IMR-90 (cell line): ENCODE measurements around the gene SEBOX. TPM values are rescaled to one million over a fixed set of nuclear protein-coding genes. Genes with fewer than 3 reads are reported as not detected.

Source experiments
- ATAC-seq: fragments of 200-7000 bp; cut with Tn5 transposase; 2 replicates; pipeline ENCODE4 v1.9.1; 2020; ENCODE audit warnings: low read depth, mild to moderate bottlenecking, moderate library complexity
- BruUV-seq: library from RNA; stranded (reverse); fragments of 400-500 nt; replicated peaks from 2 replicates; lab custom pipeline; 2021; lab: Mats Ljungman, UMichigan
- CTCF ChIA-PET: fragments of 300-600 bp; formaldehyde crosslinking; extraction: SDS; loops from one replicate; lab custom pipeline; 2021; ENCODE audit warnings: antibody characterized with exemption; lab: Yijun Ruan, JAX
- POLR2A ChIA-PET: fragments of 300-600 bp; sonication (Branson Sonifier 250); formaldehyde crosslinking; loops from one replicate; lab custom pipeline; 2022; ENCODE audit warnings: antibody characterized with exemption; ENCODE audit not compliant: unreplicated experiment; lab: Charles Lee
- DNase-seq: peaks from one replicate; pipeline ENCODE4 v3.0.0; 2013
- H2AFZ ChIP-seq: replicated peaks from 2 replicates; pipeline ENCODE3; 2013; ENCODE audit warnings: low read length, mild to moderate bottlenecking; ENCODE audit not compliant: poor library complexity
- H2AK5ac ChIP-seq: 2 replicates; pipeline ENCODE4 v1.6.1; 2013; ENCODE audit warnings: low read depth, low read length, inconsistent platforms
- H2AK9ac ChIP-seq: replicated peaks from 2 replicates; pipeline ENCODE3; 2013; ENCODE audit warnings: mild to moderate bottlenecking, low read depth, low read length, moderate library complexity; ENCODE audit not compliant: poor library complexity
- H2BK120ac ChIP-seq: 2 replicates; pipeline ENCODE4 v1.6.1; 2013; ENCODE audit warnings: low read depth, low read length, inconsistent platforms
- H2BK15ac ChIP-seq: 3 replicates; pipeline ENCODE4 v1.6.1; 2013; ENCODE audit warnings: low read depth, low read length, inconsistent platforms
- H2BK20ac ChIP-seq: 2 replicates; pipeline ENCODE4 v1.6.1; 2013; ENCODE audit warnings: low read depth, mild to moderate bottlenecking, inconsistent platforms, low read length, moderate library complexity
- H2BK5ac ChIP-seq: 2 replicates; pipeline ENCODE4 v1.6.1; 2013; ENCODE audit warnings: mild to moderate bottlenecking, low read depth, low read length, inconsistent platforms; ENCODE audit not compliant: poor library complexity, severe bottlenecking
- H3K14ac ChIP-seq: replicated peaks from 2 replicates; pipeline ENCODE4 v1.6.1; 2013; ENCODE audit warnings: low read depth, low read length, inconsistent platforms
- H3K18ac ChIP-seq: 2 replicates; pipeline ENCODE4 v1.6.1; 2013; ENCODE audit warnings: low read depth, low read length, control low read depth
- H3K23ac ChIP-seq: 2 replicates; pipeline ENCODE4 v1.6.1; 2013; ENCODE audit warnings: low read depth, low read length, inconsistent platforms
- H3K27ac ChIP-seq: 2 replicates; pipeline ENCODE4 v1.5.1; 2013; ENCODE audit warnings: mild to moderate bottlenecking, control low read depth, low read length; ENCODE audit not compliant: insufficient read depth
- H3K27me3 ChIP-seq: 2 replicates; pipeline ENCODE4 v1.6.1; 2013; ENCODE audit warnings: low read length; ENCODE audit not compliant: control insufficient read depth, insufficient read depth
- H3K36me3 ChIP-seq: 2 replicates; pipeline ENCODE4 v1.6.1; 2013; ENCODE audit warnings: low read length, mixed read lengths; ENCODE audit not compliant: control insufficient read depth, insufficient read depth
- H3K4ac ChIP-seq: 2 replicates; pipeline ENCODE4 v1.6.1; 2013; ENCODE audit warnings: low read depth, low read length, inconsistent platforms
- H3K4me1 ChIP-seq: 2 replicates; pipeline ENCODE4 v1.6.1; 2013; ENCODE audit warnings: low read length, mixed read lengths; ENCODE audit not compliant: control insufficient read depth, insufficient read depth
- H3K4me2 ChIP-seq: 2 replicates; pipeline ENCODE4 v1.6.1; 2013; ENCODE audit warnings: low read depth, mild to moderate bottlenecking, control low read depth, low read length, moderate library complexity
- H3K4me3 ChIP-seq: 2 replicates; pipeline ENCODE4 v1.5.1; 2013; ENCODE audit warnings: low read depth, mild to moderate bottlenecking, control low read depth, low read length, moderate library complexity; ENCODE audit not compliant: insufficient read depth
- H3K56ac ChIP-seq: 2 replicates; pipeline ENCODE4 v1.6.1; 2013; ENCODE audit warnings: low read length, inconsistent platforms; ENCODE audit not compliant: insufficient read depth; ENCODE audit errors: extremely low read depth
- H3K79me1 ChIP-seq, 2 experiments: 2 replicates each; pipeline ENCODE4 v1.6.1; 2013; ENCODE audit warnings: low read length in 2 of 2, inconsistent platforms in 1 of 2, low read depth in 1 of 2
- H3K9ac ChIP-seq: 2 replicates; pipeline ENCODE4 v1.6.1; 2013; ENCODE audit warnings: low read depth, low read length, control low read depth
- H3K9me1 ChIP-seq: 2 replicates; pipeline ENCODE4 v1.6.1; 2013; ENCODE audit warnings: low read length, inconsistent platforms; ENCODE audit not compliant: insufficient read depth
- H3K9me3 ChIP-seq: 2 replicates; pipeline ENCODE4 v1.6.1; 2013; ENCODE audit warnings: low read length; ENCODE audit not compliant: control insufficient read depth, insufficient read depth
- H4K20me1 ChIP-seq: 2 replicates; pipeline ENCODE4 v1.6.1; 2013; ENCODE audit warnings: low read length, inconsistent platforms; ENCODE audit not compliant: insufficient read depth
- H4K5ac ChIP-seq: 2 replicates; pipeline ENCODE4 v1.6.1; 2013; ENCODE audit warnings: mild to moderate bottlenecking, low read depth, low read length, control low read depth
- H4K8ac ChIP-seq, 2 experiments: 2 replicates each; pipeline ENCODE4 v1.6.1; 2013; ENCODE audit warnings: low read depth in 2 of 2, low read length in 2 of 2, control low read depth in 1 of 2, inconsistent platforms in 1 of 2
- H4K91ac ChIP-seq: 2 replicates; pipeline ENCODE4 v1.6.1; 2013; ENCODE audit warnings: low read depth, low read length, inconsistent platforms; ENCODE audit not compliant: insufficient read depth
- BHLHE40 ChIP-seq: fragments of 150-350 bp; IDR thresholded peaks from 2 replicates; pipeline ENCODE4 v1.6.1; 2016; ENCODE audit warnings: mild to moderate bottlenecking, low read depth, low read length
- CEBPB ChIP-seq: IDR thresholded peaks from 2 replicates; pipeline ENCODE4 v1.6.1; 2012; ENCODE audit warnings: low read depth, low read length, improper control_type of control experiment
- CHD1 ChIP-seq: IDR thresholded peaks from 2 replicates; pipeline ENCODE4 v1.6.1; 2012; ENCODE audit warnings: low read depth, low read length, improper control_type of control experiment
- FOS ChIP-seq: fragments of 150-350 bp; IDR thresholded peaks from 2 replicates; pipeline ENCODE4 v1.6.1; 2016; ENCODE audit warnings: low read depth, low read length
- MAFK ChIP-seq: IDR thresholded peaks from 2 replicates; pipeline ENCODE4 v1.6.1; 2012; ENCODE audit warnings: low read depth, low read length, improper control_type of control experiment
- MAZ ChIP-seq: IDR thresholded peaks from 2 replicates; pipeline ENCODE4 v1.6.1; 2012; ENCODE audit warnings: low read depth, mild to moderate bottlenecking, low read length, improper control_type of control experiment, moderate library complexity, borderline replicate concordance
- MXI1 ChIP-seq: IDR thresholded peaks from 2 replicates; pipeline ENCODE4 v1.6.1; 2012; ENCODE audit warnings: low read depth, mild to moderate bottlenecking, low read length, moderate library complexity, borderline replicate concordance
- NFE2L2 ChIP-seq: fragments of 150-350 bp; IDR thresholded peaks from 2 replicates; pipeline ENCODE4 v1.6.1; 2016; ENCODE audit warnings: low read depth, mild to moderate bottlenecking, low read length
- POLR2A ChIP-seq: IDR thresholded peaks from 2 replicates; pipeline ENCODE4 v1.6.1; 2012; ENCODE audit warnings: mild to moderate bottlenecking, low read depth, low read length
- RAD21 ChIP-seq: IDR thresholded peaks from 2 replicates; pipeline ENCODE4 v1.6.1; 2012; ENCODE audit warnings: low read length, improper control_type of control experiment
- RCOR1 ChIP-seq: IDR thresholded peaks from 2 replicates; pipeline ENCODE4 v1.6.1; 2012; ENCODE audit warnings: mild to moderate bottlenecking, low read length, improper control_type of control experiment; ENCODE audit not compliant: insufficient replicate concordance
- RFX5 ChIP-seq: IDR thresholded peaks from 2 replicates; pipeline ENCODE4 v1.8.0; 2012; ENCODE audit warnings: low read depth, mild to moderate bottlenecking, low read length, moderate library complexity
- SMC3 ChIP-seq: fragments of 150-350 bp; IDR thresholded peaks from 2 replicates; pipeline ENCODE4 v1.6.1; 2016; ENCODE audit warnings: low read depth, mild to moderate bottlenecking, antibody characterized with exemption, low read length, moderate library complexity
- WGBS, 2 experiments: methylation state at CpG; one replicate each; pipeline versions ENCODE4 v1.1.5 to v1.1.7; 2013; ENCODE audit warnings: missing lambda C conversion rate in 2 of 2; ENCODE audit not compliant: insufficient read length in 1 of 2; ENCODE audit errors: extremely low coverage in 2 of 2; 5-methylcytosine and 5-hydroxymethylcytosine counted together
- dilution Hi-C: fragments of 300-500 bp; cut with HindIII; formaldehyde crosslinking; loops from one replicate; pipeline ENCODE4 v1.14.3; 2018; ENCODE audit warnings: low sequenced_read_pairs; ENCODE audit not compliant: unreplicated experiment
- in situ Hi-C: fragments of 300-500 bp; cut with MboI; formaldehyde crosslinking; loops from 3 replicates; pipeline ENCODE4 v1.14.3; 2019; ENCODE audit warnings: low sequenced_read_pairs, inconsistent platforms, mixed read lengths
- intact Hi-C: fragments of 100-400 bp; cut with micrococcal nuclease; formaldehyde crosslinking; loops from 2 replicates; pipeline ENCODE4 v1.10.0; 2022
- polyA plus RNA-seq, 3 experiments: library from polyadenylated mRNA; depleted of rRNA; stranded (reverse); fragments of >200 nt; gene quantifications; 2 replicates each; pipeline ENCODE4 v1.2.3, GENCODE V29; 2012; ENCODE audit warnings: low replicate concordance in 1 of 3
- total RNA-seq: library from RNA; depleted of rRNA; stranded (reverse); fragments of >200 nt; gene quantifications from 2 replicates; pipeline ENCODE4 v1.2.3, GENCODE V29; 2012
- TF ChIP-seq, protein P1 (sequence below): fragments of 150-350 bp; IDR thresholded peaks from 2 replicates; pipeline ENCODE4 v1.6.1; 2017; ENCODE audit warnings: mild to moderate bottlenecking, antibody characterized with exemption, low read length, low read depth
- TF ChIP-seq, protein P2 (sequence below): fragments of 150-350 bp; IDR thresholded peaks from 2 replicates; pipeline ENCODE4 v1.6.1; 2016; ENCODE audit warnings: low read depth, mild to moderate bottlenecking, low read length, moderate library complexity, borderline replicate concordance
- TF ChIP-seq, protein P3 (sequence below): conservative IDR thresholded peaks from 2 replicates; pipeline ENCODE4 v1.5.1; 2012; ENCODE audit warnings: mild to moderate bottlenecking, low read depth, low read length, improper control_type of control experiment

SEBOX gene
- total and polyA plus RNA-seq, 2 of the 4 experiments (the other 2 are of a cell fraction): not detected

DNA sequence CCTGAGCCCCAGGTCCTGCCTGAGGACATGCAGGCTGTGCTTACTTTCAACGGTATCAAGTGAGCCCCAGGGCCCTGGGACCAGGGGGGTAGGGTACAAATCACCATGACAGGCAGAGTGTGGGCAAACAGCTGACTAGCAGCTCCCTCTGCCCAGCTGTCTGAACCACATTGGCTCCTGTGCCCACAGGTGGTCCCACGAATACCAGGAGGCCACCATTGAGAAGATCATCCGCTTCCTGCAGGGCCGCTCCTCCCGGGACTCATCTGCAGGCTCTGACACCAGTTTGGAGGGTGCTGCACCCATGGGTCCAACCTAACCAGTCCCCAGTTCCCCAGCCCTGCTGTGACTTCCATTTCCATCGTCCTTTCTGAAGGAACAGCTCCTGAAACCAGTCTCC lies 31.0 kb upstream of the SEBOX start:
- H2BK20ac ChIP-seq: no peak overlapping the region
- no peak overlapping the region for H4K5ac ChIP-seq
- no peak overlapping the region for H3K27ac ChIP-seq
- no peaks in the 10 kb centered on the region for H3K9me3 ChIP-seq
- no peak overlapping the region for H2BK120ac ChIP-seq
- BruUV-seq: no TSS peak
- peaks cover 9% of the 10 kb centered on the region for H3K4me1 ChIP-seq
- no peak overlapping the region for H2AK9ac ChIP-seq
- no peak overlapping the region for H3K14ac ChIP-seq
- no peak overlapping the region for H3K9ac ChIP-seq
- DNase-seq (no peak), ATAC-seq (no peak)
- H3K4me3 ChIP-seq: no peak overlapping the region
- WGBS, 2 experiments: no CpG with 5 or more reads among the region's 6 CpGs
- no peak overlapping the region for H3K4ac ChIP-seq
- peaks cover 19% of the 10 kb centered on the region; the same call in 1 of the 2 replicates for H3K9me1 ChIP-seq
- H2AK5ac ChIP-seq: peak overlapping the region; percentile 16; the same call in 1 of the 2 replicates
- ChIA-PET CTCF (no interaction called here), POLR2A (no interaction called here)
- dilution Hi-C loops: no loop called here
- TF ChIP-seq, protein P1, sequence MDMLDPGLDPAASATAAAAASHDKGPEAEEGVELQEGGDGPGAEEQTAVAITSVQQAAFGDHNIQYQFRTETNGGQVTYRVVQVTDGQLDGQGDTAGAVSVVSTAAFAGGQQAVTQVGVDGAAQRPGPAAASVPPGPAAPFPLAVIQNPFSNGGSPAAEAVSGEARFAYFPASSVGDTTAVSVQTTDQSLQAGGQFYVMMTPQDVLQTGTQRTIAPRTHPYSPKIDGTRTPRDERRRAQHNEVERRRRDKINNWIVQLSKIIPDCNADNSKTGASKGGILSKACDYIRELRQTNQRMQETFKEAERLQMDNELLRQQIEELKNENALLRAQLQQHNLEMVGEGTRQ: no peak
- TF ChIP-seq RAD21: no peak
- TF ChIP-seq FOS: no peak
- TF ChIP-seq MXI1: no peak
- no peak for TF ChIP-seq SMC3
- no peak for TF ChIP-seq MAZ
- TF ChIP-seq, protein P2, sequence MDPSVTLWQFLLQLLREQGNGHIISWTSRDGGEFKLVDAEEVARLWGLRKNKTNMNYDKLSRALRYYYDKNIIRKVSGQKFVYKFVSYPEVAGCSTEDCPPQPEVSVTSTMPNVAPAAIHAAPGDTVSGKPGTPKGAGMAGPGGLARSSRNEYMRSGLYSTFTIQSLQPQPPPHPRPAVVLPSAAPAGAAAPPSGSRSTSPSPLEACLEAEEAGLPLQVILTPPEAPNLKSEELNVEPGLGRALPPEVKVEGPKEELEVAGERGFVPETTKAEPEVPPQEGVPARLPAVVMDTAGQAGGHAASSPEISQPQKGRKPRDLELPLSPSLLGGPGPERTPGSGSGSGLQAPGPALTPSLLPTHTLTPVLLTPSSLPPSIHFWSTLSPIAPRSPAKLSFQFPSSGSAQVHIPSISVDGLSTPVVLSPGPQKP: no peak
- no peak for TF ChIP-seq MAFK
- no peak for TF ChIP-seq NFE2L2
- no peak for TF ChIP-seq CEBPB
- no peak for TF ChIP-seq BHLHE40
- TF ChIP-seq, protein P3, sequence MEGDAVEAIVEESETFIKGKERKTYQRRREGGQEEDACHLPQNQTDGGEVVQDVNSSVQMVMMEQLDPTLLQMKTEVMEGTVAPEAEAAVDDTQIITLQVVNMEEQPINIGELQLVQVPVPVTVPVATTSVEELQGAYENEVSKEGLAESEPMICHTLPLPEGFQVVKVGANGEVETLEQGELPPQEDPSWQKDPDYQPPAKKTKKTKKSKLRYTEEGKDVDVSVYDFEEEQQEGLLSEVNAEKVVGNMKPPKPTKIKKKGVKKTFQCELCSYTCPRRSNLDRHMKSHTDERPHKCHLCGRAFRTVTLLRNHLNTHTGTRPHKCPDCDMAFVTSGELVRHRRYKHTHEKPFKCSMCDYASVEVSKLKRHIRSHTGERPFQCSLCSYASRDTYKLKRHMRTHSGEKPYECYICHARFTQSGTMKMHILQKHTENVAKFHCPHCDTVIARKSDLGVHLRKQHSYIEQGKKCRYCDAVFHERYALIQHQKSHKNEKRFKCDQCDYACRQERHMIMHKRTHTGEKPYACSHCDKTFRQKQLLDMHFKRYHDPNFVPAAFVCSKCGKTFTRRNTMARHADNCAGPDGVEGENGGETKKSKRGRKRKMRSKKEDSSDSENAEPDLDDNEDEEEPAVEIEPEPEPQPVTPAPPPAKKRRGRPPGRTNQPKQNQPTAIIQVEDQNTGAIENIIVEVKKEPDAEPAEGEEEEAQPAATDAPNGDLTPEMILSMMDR: no peak
- no peak for TF ChIP-seq POLR2A
- no peak for TF ChIP-seq RFX5
- TF ChIP-seq RCOR1: no peak
- TF ChIP-seq CHD1: no peak
- H3K18ac ChIP-seq: no peak overlapping the region
- H4K8ac ChIP-seq: no peak overlapping the region
- intact Hi-C loops: no loop called here
- no peak overlapping the region for H2AFZ ChIP-seq
- no peaks in the 10 kb centered on the region for H3K79me1 ChIP-seq
- no peak overlapping the region for H4K91ac ChIP-seq
- no peaks in the 10 kb centered on the region for H4K20me1 ChIP-seq
- H2BK15ac ChIP-seq: no peak overlapping the region
- no peak overlapping the region for H3K56ac ChIP-seq
- H3K4me2 ChIP-seq: no peak overlapping the region
- no peak overlapping the region for H3K23ac ChIP-seq
- in situ Hi-C loops: no loop called here
- H3K36me3 ChIP-seq: peaks cover 32% of the 10 kb centered on the region
- no peak overlapping the region for H2BK5ac ChIP-seq
- no peaks in the 10 kb centered on the region for H3K27me3 ChIP-seq
